HAP-1 (cell line): ENCODE data around the gene FAAP20.

Experiments
- DNase-seq, 2 experiments: peaks; one replicate each; pipeline ENCODE4 v3.0.0-alpha.2; 2016 to 2020; ENCODE audit warnings: low spot score in 2 of 2
- H3K27me3 ChIP-seq: fragments of 250-450 bp; sonication (Bioruptor Pico); 2 replicates; pipeline ENCODE4 v1.5.1; 2020; ENCODE audit warnings: low read depth, mild to moderate bottlenecking, moderate library complexity
- H3K36me3 ChIP-seq: fragments of 250-450 bp; sonication (Bioruptor Pico); replicated peaks from 2 replicates; pipeline ENCODE4 v1.5.1; 2020; ENCODE audit warnings: mild to moderate bottlenecking
- H3K4me1 ChIP-seq: fragments of 250-450 bp; sonication (Bioruptor Pico); 2 replicates; pipeline ENCODE4 v1.5.1; 2020; ENCODE audit warnings: mild to moderate bottlenecking
- H3K4me3 ChIP-seq: fragments of 250-450 bp; sonication (Bioruptor Pico); 2 replicates; pipeline ENCODE4 v1.5.1; 2020; ENCODE audit warnings: mild to moderate bottlenecking, moderate library complexity
- H3K9me3 ChIP-seq: fragments of 250-450 bp; sonication (Bioruptor Pico); 2 replicates; pipeline ENCODE4 v1.5.1; 2020; ENCODE audit warnings: mild to moderate bottlenecking, moderate library complexity
- in situ Hi-C: fragments of 300-500 bp; cut with MboI; formaldehyde crosslinking; loops from 3 replicates; pipeline ENCODE4 v1.14.3; 2020; ENCODE audit warnings: low sequenced_read_pairs, inconsistent platforms, mixed read lengths

Gene FAAP20

DNA sequence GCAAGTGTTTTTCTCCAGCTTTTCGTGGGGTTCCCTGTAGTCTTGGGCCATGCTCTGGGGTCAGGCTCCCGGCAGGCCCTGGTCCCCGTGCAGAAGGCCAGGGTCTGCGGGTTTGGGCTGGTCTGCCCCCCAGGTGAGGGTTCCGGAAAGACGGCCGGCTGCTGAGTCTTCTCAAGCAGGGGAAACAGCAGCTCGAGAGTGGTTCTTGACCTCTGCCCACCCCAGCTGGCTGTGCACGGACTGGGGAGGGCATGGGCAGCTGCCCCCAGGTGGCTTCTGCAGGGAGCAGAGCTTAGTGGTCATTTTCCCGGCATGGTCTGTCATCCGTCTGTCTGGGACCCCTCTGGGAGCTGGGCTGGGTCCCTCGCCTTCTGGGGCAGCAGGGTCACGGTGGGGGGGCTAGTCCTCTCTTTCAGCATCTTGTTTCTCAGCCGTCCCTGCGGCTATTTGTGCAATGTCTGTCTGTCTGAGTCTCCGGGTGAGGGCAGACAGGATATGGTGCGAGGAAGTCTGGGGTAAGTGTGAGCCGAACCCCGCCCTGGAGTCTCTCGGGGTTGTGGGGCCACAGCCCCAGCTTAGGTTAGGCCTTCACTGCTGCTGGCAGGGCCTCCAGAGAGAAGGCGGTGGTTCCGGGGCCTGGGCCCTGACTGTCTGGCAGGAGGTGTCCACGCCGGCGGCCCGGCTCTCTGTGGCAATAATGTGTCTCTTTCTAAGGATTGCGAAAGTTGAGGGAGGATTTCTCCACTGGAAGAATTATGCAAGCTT, 39.6 kb upstream of the FAAP20 start:
- no peak for DNase-seq
- Histone ChIP-seq H3K36me3 (peaks cover 5% of the 10 kb centered on the region), H3K4me3 (no peak overlapping the region), H3K4me1 (peaks cover 9% of the 10 kb centered on the region), H3K9me3 (no peaks in the 10 kb centered on the region), H3K27me3 (no peaks in the 10 kb centered on the region)
- in situ Hi-C loops, result no loop called here

DNA sequence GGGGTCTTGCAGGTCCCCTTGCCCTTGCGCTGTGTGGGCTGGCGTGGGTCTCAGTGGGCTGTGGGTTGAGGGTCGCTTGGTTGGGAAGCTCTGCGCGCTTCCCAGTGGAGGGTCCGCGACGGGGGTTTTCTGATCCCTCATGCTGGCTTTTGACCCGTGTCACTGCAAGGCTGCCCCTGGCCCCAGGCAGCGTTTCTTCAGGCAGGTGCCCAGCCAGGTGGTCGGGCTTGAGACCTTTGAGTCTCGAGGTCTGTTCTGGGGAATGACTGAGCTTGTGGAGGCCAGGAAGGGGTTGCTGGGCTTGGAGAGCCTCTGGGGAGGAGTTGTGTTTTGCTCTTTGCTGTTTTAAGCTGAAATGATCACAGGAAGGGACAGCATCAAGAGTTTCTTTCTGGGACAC, 38.9 kb upstream of the FAAP20 start:
- Histone ChIP-seq H3K4me3 (no peak overlapping the region), H3K9me3 (no peaks in the 10 kb centered on the region), H3K36me3 (peaks cover 5% of the 10 kb centered on the region), H3K27me3 (no peaks in the 10 kb centered on the region), H3K4me1 (peaks cover 9% of the 10 kb centered on the region)
- DNase-seq, result no peak
- in situ Hi-C loops, result no loop called here

DNA sequence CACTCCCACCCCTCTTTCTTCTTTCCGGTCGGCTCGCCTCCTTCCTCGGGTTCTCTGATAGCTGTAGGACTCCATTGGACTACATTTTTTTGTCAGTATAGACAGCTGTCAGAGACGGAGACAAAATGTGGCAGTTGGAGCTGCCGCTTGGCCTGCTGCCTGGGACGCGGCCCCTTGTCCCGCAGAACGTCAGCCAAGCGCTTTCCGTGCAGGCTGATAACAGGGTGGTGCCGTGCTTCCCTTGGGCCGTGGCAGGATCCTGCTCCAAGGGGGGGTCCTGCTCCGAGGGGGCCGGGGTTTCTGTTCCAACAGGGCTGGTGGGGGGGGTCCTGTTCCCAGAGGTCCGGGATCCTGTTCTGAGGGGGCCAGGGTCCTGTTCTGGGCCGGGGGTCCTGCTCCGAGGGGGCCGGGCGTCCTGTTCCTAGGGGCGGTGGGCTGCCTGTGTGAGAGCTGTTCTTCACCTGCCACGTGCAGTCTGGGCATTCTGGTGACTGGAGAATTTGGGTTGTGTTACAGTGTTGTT, 38.4 kb upstream of the FAAP20 start:
- Histone ChIP-seq H3K36me3 (peaks cover 5% of the 10 kb centered on the region), H3K9me3 (no peaks in the 10 kb centered on the region), H3K4me1 (peaks cover 9% of the 10 kb centered on the region), H3K4me3 (no peak overlapping the region), H3K27me3 (no peaks in the 10 kb centered on the region)
- no peak for DNase-seq
- in situ Hi-C loops, result no loop called here

DNA sequence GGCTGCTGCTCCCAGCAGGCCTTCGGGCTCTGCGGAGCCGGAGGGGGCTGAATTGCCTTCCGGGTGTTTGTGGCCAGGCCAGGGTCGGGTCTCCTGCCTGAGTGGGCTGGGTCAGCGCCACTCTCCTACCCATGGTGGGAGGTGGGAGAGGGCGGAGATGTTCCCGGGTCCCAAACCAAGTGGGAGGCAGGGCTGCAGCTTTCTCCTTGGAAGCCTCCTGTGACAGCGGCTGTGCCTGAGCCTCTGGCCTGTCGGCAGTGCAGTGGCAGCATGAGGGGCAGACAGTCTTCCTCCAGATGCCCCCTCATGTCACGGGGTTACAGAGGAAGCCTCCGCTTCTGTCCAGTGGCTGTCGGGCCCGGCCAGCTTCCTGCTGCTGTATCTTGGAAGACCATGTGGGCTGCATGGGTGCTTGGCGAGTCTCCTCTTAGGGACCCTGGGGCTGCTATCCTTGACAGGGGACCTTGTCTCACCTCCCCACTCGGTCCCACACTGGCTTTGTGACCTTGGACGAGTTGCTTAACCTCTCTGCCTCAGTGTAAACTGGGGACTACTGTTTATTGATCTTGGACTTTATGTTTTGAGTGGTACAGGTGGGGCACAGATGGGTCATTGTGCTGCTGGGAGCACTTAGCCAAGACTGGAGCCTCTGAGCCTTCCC, 37.8 kb upstream of the FAAP20 start:
- no peak for DNase-seq
- Histone ChIP-seq H3K4me3 (peak overlapping the region; percentile 68), H3K9me3 (no peaks in the 10 kb centered on the region), H3K27me3 (no peaks in the 10 kb centered on the region), H3K36me3 (peaks cover 5% of the 10 kb centered on the region), H3K4me1 (peaks cover 9% of the 10 kb centered on the region)
- in situ Hi-C loops, result no loop called here

DNA sequence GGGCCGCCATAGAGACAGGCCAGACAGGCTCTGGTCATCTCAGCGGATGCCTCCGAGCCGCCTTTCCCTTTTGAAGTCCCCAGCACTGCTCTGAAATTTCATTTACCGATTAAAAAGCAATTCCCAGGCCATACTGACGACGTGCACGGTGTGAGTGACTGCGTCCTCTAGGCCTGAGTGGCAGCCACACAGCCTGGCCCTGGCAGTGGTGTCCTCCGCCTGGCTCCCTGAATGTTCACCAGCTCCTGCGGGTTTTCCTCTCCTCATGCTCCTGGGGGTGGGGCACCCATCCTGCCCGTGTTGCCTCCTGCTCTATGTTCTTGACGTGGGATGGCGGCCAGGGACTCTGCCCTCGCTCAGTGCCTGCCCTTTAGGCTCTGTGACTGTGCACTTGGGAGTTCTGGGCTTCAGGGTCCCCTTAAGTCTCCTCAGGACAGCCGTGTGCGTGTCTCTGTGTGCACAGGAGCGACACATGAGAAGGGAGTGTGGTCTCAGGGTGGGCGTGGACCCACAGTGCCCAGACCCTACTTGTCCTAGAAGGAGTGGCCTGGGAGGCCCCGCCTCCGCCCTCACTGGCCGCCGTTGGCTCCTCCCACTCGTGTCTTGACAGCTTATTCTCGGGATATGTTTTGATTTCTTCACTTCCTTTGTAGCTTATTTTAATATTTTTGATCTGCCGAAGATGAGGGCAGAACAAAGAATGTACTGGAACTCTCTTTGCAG, 37.1 kb upstream of the FAAP20 start:
- Histone ChIP-seq H3K36me3 (peaks cover 5% of the 10 kb centered on the region), H3K4me1 (peaks cover 10% of the 10 kb centered on the region), H3K9me3 (no peaks in the 10 kb centered on the region), H3K4me3 (peak overlapping the region; percentile 68), H3K27me3 (no peaks in the 10 kb centered on the region)
- in situ Hi-C loops, result no loop called here
- peak; percentile 76 to 90 for DNase-seq

DNA sequence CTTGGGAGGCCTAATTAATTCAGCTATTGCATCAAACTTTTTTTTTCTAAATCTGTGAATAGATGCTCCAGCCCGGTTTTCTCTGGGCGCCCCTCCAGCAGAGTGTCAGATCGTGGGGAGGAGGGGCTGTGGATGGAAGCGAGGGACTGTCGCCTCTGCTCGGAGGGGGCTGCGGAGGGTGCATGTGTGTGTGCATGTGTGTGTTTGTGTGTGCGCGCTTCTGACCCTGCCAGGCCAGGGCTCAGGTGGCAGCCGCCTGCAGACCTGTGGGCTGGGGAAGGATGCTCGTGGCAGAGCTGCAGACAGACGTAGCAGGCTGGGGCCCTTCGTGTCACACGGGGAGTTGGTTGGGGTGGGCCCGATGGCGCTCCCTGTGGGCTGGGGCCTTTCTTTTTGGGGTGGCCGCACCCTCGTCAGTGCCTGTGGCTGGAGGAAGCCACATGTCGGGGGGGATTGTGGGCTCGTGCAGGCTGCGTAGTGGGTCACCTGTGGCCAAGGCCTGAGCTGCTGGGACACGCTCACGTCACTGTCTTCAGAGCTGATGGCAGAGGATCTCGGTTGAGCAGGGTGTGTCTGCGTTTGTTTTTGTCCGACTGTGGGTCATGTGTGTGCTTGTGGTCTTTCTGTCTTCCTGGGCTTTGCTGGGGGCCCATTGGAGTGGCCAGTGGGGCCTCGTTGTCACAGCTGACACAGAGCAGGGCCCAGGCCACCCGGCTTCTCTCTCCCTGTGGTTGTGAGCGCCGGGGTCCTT, 36.4 kb upstream of the FAAP20 start:
- H3K4me3 ChIP-seq, result peak overlapping the region; percentile 68
- in situ Hi-C loops, result no loop called here
- H3K27me3 ChIP-seq, result no peaks in the 10 kb centered on the region
- peaks cover 5% of the 10 kb centered on the region for H3K36me3 ChIP-seq
- H3K9me3 ChIP-seq, result no peaks in the 10 kb centered on the region
- peaks cover 12% of the 10 kb centered on the region for H3K4me1 ChIP-seq
- peak in 1 of 2 experiments; percentile 41 for DNase-seq

DNA sequence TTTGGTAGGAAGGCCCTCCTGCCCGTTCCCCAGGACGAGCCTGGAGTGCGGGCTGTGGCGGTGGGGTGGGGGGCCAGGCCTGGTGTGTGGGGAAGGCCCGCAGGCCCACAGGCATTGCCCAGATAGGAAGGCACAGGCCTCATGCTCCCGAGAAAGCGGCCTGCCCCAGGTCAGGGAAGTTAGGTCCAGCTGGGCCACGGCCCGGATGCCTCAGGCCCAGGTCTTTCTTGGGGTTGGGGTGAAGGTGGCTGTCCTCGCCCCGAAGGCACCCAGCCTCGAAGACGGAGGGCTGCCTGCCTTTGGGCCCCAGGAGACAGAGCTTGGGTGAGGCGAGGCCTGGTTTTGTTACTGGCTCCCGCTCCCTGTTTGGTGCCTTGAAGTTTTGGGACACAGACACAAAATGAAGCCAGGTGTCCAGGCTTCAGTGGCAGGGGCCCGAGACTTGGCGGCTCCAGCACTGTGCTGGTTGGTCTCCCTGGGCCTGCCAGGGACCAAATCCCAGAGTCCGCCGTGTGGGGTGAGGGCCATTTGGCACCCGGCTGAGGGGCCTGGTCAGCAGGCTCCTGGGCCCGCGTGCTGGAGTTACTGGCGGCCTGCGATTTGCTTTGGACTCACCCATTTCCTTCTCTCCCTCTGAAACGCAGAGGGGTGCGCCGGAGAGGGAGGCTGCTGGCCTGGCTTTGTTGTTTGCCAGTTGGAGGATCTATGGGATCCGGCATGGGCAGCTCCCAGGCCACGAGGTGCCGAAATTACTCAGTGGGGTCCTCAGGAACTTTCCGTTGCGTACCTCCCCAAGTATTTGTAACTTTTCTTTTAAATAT, 35.5 kb upstream of the FAAP20 start:
- H3K9me3 ChIP-seq, result no peaks in the 10 kb centered on the region
- peak in 1 of 2 experiments; percentile 53 for DNase-seq
- peaks cover 12% of the 10 kb centered on the region for H3K4me1 ChIP-seq
- in situ Hi-C loops, result no loop called here
- H3K27me3 ChIP-seq, result no peaks in the 10 kb centered on the region
- H3K36me3 ChIP-seq, result peaks cover 5% of the 10 kb centered on the region
- peak overlapping the region; percentile 68 for H3K4me3 ChIP-seq

DNA sequence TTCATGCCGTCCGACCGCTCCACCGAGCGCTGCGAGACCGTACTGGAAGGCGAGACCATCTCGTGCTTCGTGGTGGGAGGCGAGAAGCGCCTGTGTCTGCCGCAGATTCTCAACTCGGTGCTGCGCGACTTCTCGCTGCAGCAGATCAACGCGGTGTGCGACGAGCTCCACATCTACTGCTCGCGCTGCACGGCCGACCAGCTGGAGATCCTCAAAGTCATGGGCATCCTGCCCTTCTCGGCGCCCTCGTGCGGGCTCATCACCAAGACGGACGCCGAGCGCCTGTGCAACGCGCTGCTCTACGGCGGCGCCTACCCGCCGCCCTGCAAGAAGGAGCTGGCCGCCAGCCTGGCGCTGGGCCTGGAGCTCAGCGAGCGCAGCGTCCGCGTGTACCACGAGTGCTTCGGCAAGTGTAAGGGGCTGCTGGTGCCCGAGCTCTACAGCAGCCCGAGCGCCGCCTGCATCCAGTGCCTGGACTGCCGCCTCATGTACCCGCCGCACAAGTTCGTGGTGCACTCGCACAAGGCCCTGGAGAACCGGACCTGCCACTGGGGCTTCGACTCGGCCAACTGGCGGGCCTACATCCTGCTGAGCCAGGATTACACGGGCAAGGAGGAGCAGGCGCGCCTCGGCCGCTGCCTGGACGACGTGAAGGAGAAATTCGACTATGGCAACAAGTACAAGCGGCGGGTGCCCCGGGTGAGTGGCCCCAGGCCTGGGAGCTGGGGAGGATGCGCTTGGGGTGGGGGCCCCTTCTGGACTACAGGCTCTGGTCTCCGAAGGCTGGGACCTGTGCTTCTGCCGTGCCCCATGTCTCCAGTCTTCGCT, 34.7 kb upstream of the FAAP20 start:
- H3K4me3 ChIP-seq, result peak overlapping the region; percentile 68
- no peaks in the 10 kb centered on the region for H3K27me3 ChIP-seq
- H3K4me1 ChIP-seq, result peaks cover 12% of the 10 kb centered on the region
- H3K9me3 ChIP-seq, result no peaks in the 10 kb centered on the region
- in situ Hi-C loops, result no loop called here
- H3K36me3 ChIP-seq, result peaks cover 5% of the 10 kb centered on the region
- DNase-seq, result peak; percentile 13 to 51

DNA sequence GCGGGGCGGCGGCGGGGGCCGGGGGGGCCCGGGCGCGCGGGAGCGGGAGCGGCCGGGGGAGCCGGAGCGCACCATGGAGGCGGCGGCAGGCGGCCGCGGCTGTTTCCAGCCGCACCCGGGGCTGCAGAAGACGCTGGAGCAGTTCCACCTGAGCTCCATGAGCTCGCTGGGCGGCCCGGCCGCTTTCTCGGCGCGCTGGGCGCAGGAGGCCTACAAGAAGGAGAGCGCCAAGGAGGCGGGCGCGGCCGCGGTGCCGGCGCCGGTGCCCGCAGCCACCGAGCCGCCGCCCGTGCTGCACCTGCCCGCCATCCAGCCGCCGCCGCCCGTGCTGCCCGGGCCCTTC, 34.1 kb upstream of the FAAP20 start:
- peak overlapping the region; percentile 68 for H3K4me3 ChIP-seq
- DNase-seq, result peak in 1 of 2 experiments; percentile 32
- peaks cover 5% of the 10 kb centered on the region for H3K36me3 ChIP-seq
- in situ Hi-C loops, result no loop called here
- H3K9me3 ChIP-seq, result no peaks in the 10 kb centered on the region
- peaks cover 12% of the 10 kb centered on the region for H3K4me1 ChIP-seq
- H3K27me3 ChIP-seq, result no peaks in the 10 kb centered on the region

DNA sequence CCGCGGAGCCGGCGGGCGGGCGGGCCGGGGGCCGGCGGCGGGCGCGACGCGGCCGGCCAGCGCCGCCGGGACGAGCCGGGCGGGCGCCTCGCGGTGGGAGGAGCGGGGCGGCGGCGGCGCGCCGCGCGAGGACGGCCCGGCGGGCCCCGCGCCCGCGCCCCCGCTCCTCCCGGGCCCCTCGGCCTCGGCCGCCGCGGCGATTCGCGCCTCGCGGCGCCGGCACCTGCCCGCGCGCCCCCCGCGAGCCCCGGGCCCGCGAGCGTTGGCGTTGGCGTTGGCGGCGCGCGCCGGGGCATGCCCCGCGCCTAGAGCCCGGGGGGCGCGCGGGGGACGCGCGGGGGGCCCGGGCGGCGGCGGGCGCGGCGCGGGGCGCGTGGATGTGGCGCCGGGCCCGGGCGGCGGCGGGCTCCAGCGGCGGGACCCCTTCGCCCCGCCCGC, 33.6 kb upstream of the FAAP20 start, which contains the start of gene SKI:
Gene SKI (plus strand): TSS at position 163 of the 438 bp plus-strand sequence. CDS start 448 bp downstream, outside the sequence.
- peaks cover 12% of the 10 kb centered on the region for H3K4me1 ChIP-seq
- no peaks in the 10 kb centered on the region for H3K27me3 ChIP-seq
- in situ Hi-C loops, result no loop called here
- H3K36me3 ChIP-seq, result peaks cover 5% of the 10 kb centered on the region
- no peak for DNase-seq
- H3K4me3 ChIP-seq, result peak within 1 kb of the TSS; percentile 68
- no peaks in the 10 kb centered on the region for H3K9me3 ChIP-seq

DNA sequence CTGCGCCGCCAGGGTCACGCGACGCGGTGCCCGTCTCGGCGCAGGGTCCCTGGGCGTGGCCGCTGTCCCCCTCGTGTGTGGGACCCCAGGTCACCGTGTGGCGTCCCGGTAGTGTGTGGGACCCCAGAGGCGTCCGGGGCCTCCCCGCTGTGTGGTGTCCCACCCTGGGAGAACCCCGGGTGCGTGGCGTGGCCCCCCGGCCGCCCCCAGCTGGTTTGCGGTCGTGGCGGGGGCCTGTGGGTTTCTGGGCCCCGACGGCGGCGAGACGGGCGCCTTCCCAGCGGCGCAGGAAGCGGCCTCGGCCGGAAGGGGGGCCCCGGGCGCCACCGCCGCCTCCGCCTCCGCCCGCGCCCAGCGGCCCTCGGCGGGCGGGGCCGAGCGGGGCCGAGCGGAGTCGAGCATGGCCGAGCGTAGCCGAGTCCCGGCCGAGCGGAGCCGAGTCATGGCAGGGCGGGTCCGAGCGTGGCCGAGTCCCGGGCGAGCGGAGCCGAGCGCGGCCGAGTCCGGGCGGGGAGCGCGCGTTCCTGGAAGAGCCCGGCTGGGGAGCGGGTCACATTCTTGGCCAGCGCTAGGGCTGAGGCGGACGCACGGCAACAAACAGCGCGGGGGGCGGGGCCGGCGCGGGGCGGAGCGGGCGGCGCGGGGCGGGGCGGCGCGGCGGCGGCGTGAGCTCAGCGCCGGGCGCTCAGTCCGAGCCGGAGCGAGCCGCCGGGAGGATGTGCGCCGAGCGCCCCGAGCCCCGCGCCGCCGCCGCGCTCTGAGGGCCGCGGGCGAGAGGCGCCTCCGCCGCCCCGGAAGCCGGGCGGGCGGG, 33.0 kb upstream of the FAAP20 start:
- H3K27me3 ChIP-seq, result no peaks in the 10 kb centered on the region
- peaks cover 3% of the 10 kb centered on the region for H3K36me3 ChIP-seq
- no peaks in the 10 kb centered on the region for H3K9me3 ChIP-seq
- H3K4me1 ChIP-seq, result peaks cover 8% of the 10 kb centered on the region
- peak; percentile 89 to 96 for DNase-seq
- peak overlapping the region; percentile 53 for H3K4me3 ChIP-seq
- in situ Hi-C loops, result no loop called here
